ENCODE results near the gene UBE2L5.
A peak's percentile ranks its signal among the peaks of the same experiment; 100 is the strongest.

Gene UBE2L5

GRCh38 chr13:30422054-30422839, at the start of gene UBE2L5:
Gene UBE2L5 (plus strand): TSS chr13:30422493. CDS start chr13:30427991, 5,498 bp downstream.
- DNase-seq (ENCODE audit: low spot score) = peak; percentile 81

GRCh38 chr13:30373727-30374126, 48.6 kb upstream of the UBE2L5 start:
- DNase-seq (ENCODE audit: low spot score) = no peak

- DNase-seq (ENCODE audit: low spot score) = no peak
Observed at GRCh38 chr13:30375265-30375835, 46.9 kb upstream of the UBE2L5 start.

GRCh38 chr13:30376426-30377311, 45.6 kb upstream of the UBE2L5 start:
- no peak for DNase-seq (ENCODE audit: low spot score)

- DNase-seq (ENCODE audit: low spot score) = no peak
Observed at GRCh38 chr13:30377312-30377685, 45.0 kb upstream of the UBE2L5 start.

GRCh38 chr13:30378191-30378590, 44.1 kb upstream of the UBE2L5 start:
- no peak for DNase-seq (ENCODE audit: low spot score)

GRCh38 chr13:30381049-30381448, 41.2 kb upstream of the UBE2L5 start:
- DNase-seq (ENCODE audit: low spot score) = no peak

- DNase-seq (ENCODE audit: low spot score) = no peak
Observed at GRCh38 chr13:30382836-30383525, 39.3 kb upstream of the UBE2L5 start.

- no peak for DNase-seq (ENCODE audit: low spot score)
Observed at GRCh38 chr13:30388406-30389283, 33.6 kb upstream of the UBE2L5 start.

- DNase-seq (ENCODE audit: low spot score) = no peak
Observed at GRCh38 chr13:30391956-30392680, 30.2 kb upstream of the UBE2L5 start.

- DNase-seq (ENCODE audit: low spot score) = no peak
Observed at GRCh38 chr13:30392681-30393045, 29.6 kb upstream of the UBE2L5 start.

GRCh38 chr13:30394751-30395191, 27.5 kb upstream of the UBE2L5 start:
- no peak for DNase-seq (ENCODE audit: low spot score)

GRCh38 chr13:30395192-30396158, 26.8 kb upstream of the UBE2L5 start:
- DNase-seq (ENCODE audit: low spot score) = peak; percentile 76

- DNase-seq (ENCODE audit: low spot score) = peak; percentile 18
Observed at GRCh38 chr13:30396434-30397075, 25.7 kb upstream of the UBE2L5 start.

- no peak for DNase-seq (ENCODE audit: low spot score)
Observed at GRCh38 chr13:30398601-30399072, 23.7 kb upstream of the UBE2L5 start.

GRCh38 chr13:30400376-30400775, 21.9 kb upstream of the UBE2L5 start:
- DNase-seq (ENCODE audit: low spot score) = no peak

- no peak for DNase-seq (ENCODE audit: low spot score)
Observed at GRCh38 chr13:30401347-30401746, 20.9 kb upstream of the UBE2L5 start.

- no peak for DNase-seq (ENCODE audit: low spot score)
Observed at GRCh38 chr13:30403456-30403855, 18.8 kb upstream of the UBE2L5 start.

GRCh38 chr13:30404207-30404606, 18.1 kb upstream of the UBE2L5 start:
- no peak for DNase-seq (ENCODE audit: low spot score)

Data from RKO (cell line).